Chondrocyte (in vitro differentiated cells): ENCODE results near the gene HELZ. TPM values are rescaled to one million over a fixed set of nuclear protein-coding genes. Genes with fewer than 3 reads are reported as not detected.

Experiments
- DNase-seq: peaks from one replicate; pipeline ENCODE4 v3.0.0; 2021; ENCODE audit warnings: mixed read lengths, low spot score
- H3K27ac Mint-ChIP-seq: one replicate; pipeline ENCODE4 v1.8.0; 2021; ENCODE audit warnings: mild to moderate bottlenecking, moderate library complexity, mixed read lengths; ENCODE audit not compliant: unreplicated experiment
- H3K27me3 Mint-ChIP-seq: 2 replicates; pipeline ENCODE4 v1.8.0; 2021; ENCODE audit warnings: low read depth, mixed read lengths
- H3K36me3 Mint-ChIP-seq: 2 replicates; pipeline ENCODE4 v1.8.0; 2021; ENCODE audit warnings: low read depth, mixed read lengths
- H3K4me1 Mint-ChIP-seq: 2 replicates; pipeline ENCODE4 v1.8.0; 2021; ENCODE audit warnings: low read depth, mild to moderate bottlenecking, mixed read lengths
- H3K4me3 Mint-ChIP-seq: one replicate; pipeline ENCODE4 v1.8.0; 2021; ENCODE audit warnings: mild to moderate bottlenecking, moderate library complexity, mixed read lengths; ENCODE audit not compliant: unreplicated experiment
- H3K9me3 Mint-ChIP-seq: 2 replicates; pipeline ENCODE4 v1.8.0; 2021; ENCODE audit warnings: low read depth, mixed read lengths
- CTCF ChIP-seq: fragments of 200-600 bp; sonication (generic); IDR thresholded peaks from 2 replicates; pipeline ENCODE4 v1.5.0; 2021; ENCODE audit warnings: antibody characterized with exemption, mild to moderate bottlenecking, moderate library complexity
- total RNA-seq: library from RNA; stranded (reverse); gene quantifications from 3 replicates; pipeline ENCODE4 v1.2.1, GENCODE V29; 2021

HELZ gene
- total RNA-seq, 1 donor from 2014 or later = 55.8 TPM

DNA sequence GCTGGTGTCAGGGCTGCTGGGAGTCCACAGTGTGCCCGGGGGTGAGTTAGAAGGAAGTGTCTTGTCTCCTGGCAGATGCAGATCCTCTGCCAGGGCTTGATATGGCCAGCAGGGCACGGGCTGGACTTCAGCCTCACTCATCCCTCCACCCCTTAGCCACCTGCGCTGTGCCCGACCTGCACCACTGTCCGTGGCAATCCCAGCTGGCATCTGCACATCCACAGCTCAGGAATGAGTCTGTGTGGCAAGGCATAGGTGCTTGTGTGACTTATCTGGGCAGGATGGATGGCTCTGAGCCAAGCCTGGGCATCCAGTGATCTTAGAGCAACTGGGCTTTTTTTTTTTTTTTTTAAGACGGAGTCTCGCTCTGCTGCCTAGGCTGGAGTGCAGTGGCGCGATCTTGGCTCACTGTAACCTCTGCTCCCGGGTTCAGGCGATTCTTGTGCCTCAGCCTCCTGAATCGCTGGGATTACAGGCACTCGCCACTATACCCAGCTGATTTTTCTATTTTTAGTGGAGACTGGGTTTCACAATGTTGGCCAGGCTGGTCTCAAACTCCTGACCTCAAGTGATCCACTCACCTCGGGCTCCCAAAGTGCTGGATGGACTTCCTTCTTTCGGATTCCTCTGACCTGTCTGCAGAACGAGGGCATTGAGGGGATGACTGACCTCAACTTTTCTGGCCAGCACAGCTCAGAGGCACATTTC, 223.1 kb downstream of the HELZ start:
- peaks cover 2% of the 10 kb centered on the region for H3K4me1 Mint-ChIP-seq
- no peak overlapping the region for H3K4me3 Mint-ChIP-seq
- TF ChIP-seq CTCF = no peak

GRCh38 chr17:67021196-67021595, 223.8 kb downstream of the HELZ start:
- TF ChIP-seq CTCF = no peak
- H3K4me3 Mint-ChIP-seq = no peak overlapping the region
- H3K4me1 Mint-ChIP-seq = peaks cover 2% of the 10 kb centered on the region
- no peaks in the 10 kb centered on the region for H3K9me3 Mint-ChIP-seq
- H3K27me3 Mint-ChIP-seq = no peaks in the 10 kb centered on the region
- H3K36me3 Mint-ChIP-seq = no peaks in the 10 kb centered on the region
- no peak for DNase-seq
- no peak overlapping the region for H3K27ac Mint-ChIP-seq

More for the DNA sequence above, 223.1 kb downstream of the HELZ start:
- Mint-ChIP-seq H3K9me3 (no peaks in the 10 kb centered on the region), H3K27me3 (no peaks in the 10 kb centered on the region), H3K36me3 (no peaks in the 10 kb centered on the region), H3K27ac (no peak overlapping the region)
- no peak for DNase-seq

Other genes starting within 250 kb of the HELZ start
- not detected in 3 replicates for gene CACNG1, start 200.6 kb downstream of the HELZ start, total RNA-seq
- gene PSMD12, start 121.4 kb upstream of the HELZ start, total RNA-seq = 44.2 to 50.9 TPM (median 44.5 TPM) in 3 replicates
- 3.2 to 5.4 TPM (median 5.1 TPM) in 3 replicates for gene PITPNC1, start 132.1 kb upstream of the HELZ start, total RNA-seq